ENCODE measurements around the gene PLD5.

Gene PLD5

GRCh38 chr1:242525769-242526168 is 1.3 kb upstream of the PLD5 start:
- DNase-seq (ENCODE audit: low read depth) = no peak
- no peak overlapping the region for H3K4me3 ChIP-seq (ENCODE audit: low read depth, low read length)
- no peak for TF ChIP-seq CTCF (conservative IDR thresholded peaks at IDR 0.05; ENCODE audit: low read depth, low read length)

- DNase-seq (ENCODE audit: low read depth) = no peak
- no peak for TF ChIP-seq CTCF (conservative IDR thresholded peaks at IDR 0.05; ENCODE audit: low read depth, low read length)
- H3K4me3 ChIP-seq (ENCODE audit: low read depth, low read length) = no peak overlapping the region
These were observed 844 bp upstream of the PLD5 start for GRCh38 chr1:242525360-242525722.

GRCh38 chr1:242523719-242524570 is 552 bp downstream of the PLD5 start:
- TF ChIP-seq CTCF (conservative IDR thresholded peaks at IDR 0.05; ENCODE audit: low read depth, low read length) = no peak
- DNase-seq (ENCODE audit: low read depth) = no peak
- no peak overlapping the region for H3K4me3 ChIP-seq (ENCODE audit: low read depth, low read length)

GRCh38 chr1:242522996-242523718 is 1.3 kb downstream of the PLD5 start:
- no peak for DNase-seq (ENCODE audit: low read depth)
- no peak for TF ChIP-seq CTCF (conservative IDR thresholded peaks at IDR 0.05; ENCODE audit: low read depth, low read length)
- H3K4me3 ChIP-seq (ENCODE audit: low read depth, low read length) = no peak overlapping the region

- DNase-seq (ENCODE audit: low read depth) = no peak
- TF ChIP-seq CTCF (conservative IDR thresholded peaks at IDR 0.05; ENCODE audit: low read depth, low read length) = no peak
- H3K4me3 ChIP-seq (ENCODE audit: low read depth, low read length) = no peak overlapping the region
These were observed 2.1 kb downstream of the PLD5 start for GRCh38 chr1:242522304-242522945.

GRCh38 chr1:242515555-242515954 is 8.9 kb downstream of the PLD5 start:
- no peak for TF ChIP-seq CTCF (conservative IDR thresholded peaks at IDR 0.05; ENCODE audit: low read depth, low read length)
- DNase-seq (ENCODE audit: low read depth) = no peak
- no peak overlapping the region for H3K4me3 ChIP-seq (ENCODE audit: low read depth, low read length)
